A673 (cell line): ENCODE results near the gene INSRR.

Experiments
- CTCF ChIP-seq: fragments of 300-800, 200-600 bp; sonication (generic); conservative IDR thresholded peaks from 2 replicates; pipeline ENCODE4 v1.5.1; 2017; ENCODE audit warnings: low read depth, mild to moderate bottlenecking, antibody characterized with exemption, low read length, moderate library complexity, mixed read lengths
- EZH2 ChIP-seq: fragments of 200-600 bp; sonication (generic); IDR thresholded peaks from 2 replicates; pipeline ENCODE4 v1.6.1; 2017; ENCODE audit warnings: borderline replicate concordance, low read depth, mild to moderate bottlenecking, mixed read lengths, antibody characterized with exemption, low read length; ENCODE audit not compliant: poor library complexity, severe bottlenecking

DNA sequence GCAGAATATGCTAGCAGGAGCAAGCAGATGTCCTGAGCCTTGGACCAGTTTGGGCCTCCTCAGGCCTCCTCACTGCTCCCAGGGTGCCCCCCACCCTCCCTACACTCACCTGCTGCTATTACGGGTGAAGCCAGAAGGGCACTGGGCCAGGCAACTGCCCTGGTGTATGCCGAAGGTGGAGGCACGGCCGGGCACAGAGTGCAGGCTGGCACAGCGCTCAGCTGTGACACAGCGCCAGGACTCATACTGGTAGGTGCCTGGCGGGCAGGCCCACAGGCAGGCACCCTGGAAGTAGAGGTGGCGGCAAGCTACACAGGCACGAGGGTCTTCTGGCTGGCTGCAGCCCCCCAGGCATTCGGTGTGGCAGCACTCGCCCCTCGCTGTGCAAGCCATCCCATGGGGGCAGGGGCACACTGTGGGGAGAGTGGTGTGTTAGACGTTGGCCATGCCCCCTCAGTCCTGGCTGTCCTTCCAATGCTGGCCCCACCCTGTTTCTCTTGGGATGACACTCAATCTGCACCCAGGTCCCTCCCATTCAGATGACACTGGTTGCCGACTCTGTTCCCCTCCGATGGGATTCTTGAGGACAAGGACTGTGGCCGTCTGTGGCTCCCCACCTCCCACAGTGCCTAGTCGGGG lies 7.0 kb downstream of the INSRR start:
- TF ChIP-seq CTCF (no peak), EZH2 (no peak)
